Urothelium cell line (cell line): ENCODE measurements around the gene FAM24A.
"Not testable (repeated sequence)": the region's sequence is repeated elsewhere in the genome, so short reads cannot be mapped to it uniquely, and the experiment has no call there.

Experiments used
- DNase-seq: peaks from one replicate; pipeline ENCODE4 v3.0.0; 2011; ENCODE audit warnings: low spot score, mixed read lengths
- FAIRE-seq: peaks from 2 replicates; lab custom pipeline; 2011; peaks lifted over from hg19 to GRCh38; lab: Jason Lieb, UNC

FAM24A gene, protein sequence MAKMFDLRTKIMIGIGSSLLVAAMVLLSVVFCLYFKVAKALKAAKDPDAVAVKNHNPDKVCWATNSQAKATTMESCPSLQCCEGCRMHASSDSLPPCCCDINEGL

DNA sequence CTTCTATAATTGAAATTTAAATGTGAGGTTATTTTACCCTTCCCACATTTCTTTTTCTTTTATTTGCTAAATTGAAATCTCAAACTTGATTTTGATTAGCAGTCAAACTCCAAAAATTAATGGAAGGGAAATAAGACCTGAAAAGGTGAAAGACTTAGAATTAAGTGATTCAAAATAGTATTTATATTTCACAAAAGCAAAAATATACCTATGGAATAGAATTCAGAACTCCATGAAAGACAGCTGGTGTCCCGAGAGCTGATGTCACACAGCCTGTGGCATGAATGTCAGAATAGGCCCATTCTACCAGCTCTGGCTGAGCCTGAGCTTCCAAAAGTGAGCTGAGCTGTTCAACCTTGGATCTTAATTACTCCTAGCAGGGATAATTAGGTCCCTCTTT lies at the start of gene FAM24A:
Gene FAM24A (plus strand): TSS at position 301 of the 400 bp plus-strand sequence. CDS start 1,025 bp downstream, outside the sequence.
- DNase-seq (no peak), FAIRE-seq (no peak)

GRCh38 chr10:122861711-122862161 lies 48.7 kb upstream of the FAM24A start:
- FAIRE-seq: no peak

DNA sequence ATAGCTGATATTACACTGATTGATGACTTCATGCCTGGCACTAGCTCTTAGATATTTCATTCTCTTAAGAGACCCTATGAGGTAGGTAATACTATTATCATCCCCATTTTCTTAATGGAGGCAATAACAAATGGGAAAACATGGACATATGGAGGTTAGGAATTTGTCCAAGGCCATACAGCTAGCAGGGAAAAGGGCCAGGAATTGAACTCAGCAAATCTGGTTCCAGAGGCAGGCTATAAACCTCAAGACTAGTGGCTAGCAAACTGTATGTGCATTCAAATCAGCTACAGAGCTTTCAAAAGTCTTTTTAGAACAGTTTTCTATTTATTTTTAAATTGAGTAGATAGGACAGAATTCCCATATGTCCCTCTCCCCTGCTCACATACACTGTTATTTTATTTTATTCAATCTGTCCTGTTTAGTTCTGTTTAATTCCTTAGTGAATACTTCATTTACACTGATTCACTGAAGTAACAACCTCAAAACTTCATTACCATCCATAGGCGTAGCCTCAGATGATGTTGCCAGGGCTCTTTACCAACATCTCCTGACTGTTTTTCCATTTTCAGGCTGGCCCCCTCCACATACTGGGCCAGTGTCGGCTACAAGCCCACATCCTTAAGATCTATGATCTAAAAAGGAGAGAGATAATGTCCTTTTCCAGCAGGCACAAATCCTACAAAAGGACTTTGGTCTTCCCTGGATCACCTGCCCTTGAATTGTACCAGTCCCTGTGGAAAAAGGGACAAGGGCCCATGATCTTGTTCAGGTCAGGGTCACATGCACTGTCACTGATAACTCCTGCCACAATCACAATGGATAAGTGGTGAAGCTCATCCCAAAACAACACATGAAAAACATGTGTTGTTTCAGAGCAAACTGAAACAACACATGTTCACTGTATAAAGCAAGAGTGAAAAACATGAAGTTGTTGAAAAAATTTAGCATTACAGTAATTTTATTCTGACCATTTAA lies 46.9 kb upstream of the FAM24A start:
- FAIRE-seq: no peak

More at GRCh38 chr10:122861711-122862161, 48.7 kb upstream of the FAM24A start:
- peak; percentile 18 for DNase-seq

GRCh38 chr10:122864194-122864592 lies 46.2 kb upstream of the FAM24A start:
- DNase-seq: no peak
- no peak for FAIRE-seq

More for the DNA sequence above, 46.9 kb upstream of the FAM24A start:
- DNase-seq: no peak

DNA sequence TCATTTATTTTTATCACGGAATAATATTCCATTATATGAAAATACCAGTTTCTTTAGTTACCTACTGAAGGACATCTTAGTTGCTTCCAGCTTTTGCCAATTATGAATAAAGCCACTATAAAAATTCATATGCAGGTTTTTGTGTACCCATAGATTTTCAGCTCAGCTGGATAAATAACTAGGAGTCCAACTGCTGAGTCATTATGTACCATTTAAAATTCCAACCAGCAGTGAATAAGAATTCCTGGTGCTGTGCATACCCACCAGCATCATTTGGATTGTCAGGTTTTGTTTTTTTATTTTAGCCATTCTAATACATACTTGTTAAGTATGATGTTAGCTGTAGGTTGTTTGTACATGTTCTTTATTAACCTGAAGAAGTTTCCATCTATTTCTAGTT lies 45.5 kb upstream of the FAM24A start:
- FAIRE-seq (no peak), DNase-seq (no peak)

DNA sequence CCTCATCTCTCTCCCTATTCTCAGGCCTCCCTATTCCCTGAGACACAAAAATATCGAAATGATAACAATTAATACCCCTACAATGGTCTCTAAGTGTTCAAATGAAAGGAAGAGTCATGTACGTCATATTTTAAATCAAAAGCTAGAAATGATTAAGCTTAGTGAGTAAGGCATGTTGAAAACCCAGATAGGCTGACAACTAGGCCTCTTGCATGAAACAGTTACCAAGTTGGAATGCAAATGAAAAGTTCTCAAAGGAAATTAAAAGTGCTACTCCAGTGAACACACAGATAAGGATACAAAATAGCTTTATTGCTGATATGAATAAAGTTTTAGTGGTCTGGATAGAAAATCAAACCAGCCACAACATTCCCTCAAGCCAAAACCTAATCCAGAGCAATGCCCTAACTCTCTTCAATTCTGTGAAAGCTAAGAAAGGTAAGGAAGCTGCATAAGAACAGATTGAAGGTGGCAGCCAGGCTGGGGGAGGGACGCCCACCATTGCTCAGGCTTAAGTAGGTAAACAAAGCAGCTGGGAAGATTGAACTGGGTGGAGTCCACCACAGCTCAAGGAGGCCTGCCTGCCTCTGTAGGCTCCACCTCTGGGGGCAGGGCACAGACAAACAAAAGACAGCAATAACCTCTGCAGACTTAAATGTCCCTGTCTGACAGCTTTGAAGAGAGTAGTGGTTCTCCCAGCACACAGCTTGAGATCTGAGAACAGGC lies 43.5 kb upstream of the FAM24A start:
- FAIRE-seq: not testable (repeated sequence)

GRCh38 chr10:122868768-122869167 lies 41.6 kb upstream of the FAM24A start:
- DNase-seq, FAIRE-seq: not testable (repeated sequence)

More for the DNA sequence above, 43.5 kb upstream of the FAM24A start:
- not testable (repeated sequence) for DNase-seq

GRCh38 chr10:122871947-122872346 lies 38.5 kb upstream of the FAM24A start:
- DNase-seq, FAIRE-seq: not testable (repeated sequence)

DNA sequence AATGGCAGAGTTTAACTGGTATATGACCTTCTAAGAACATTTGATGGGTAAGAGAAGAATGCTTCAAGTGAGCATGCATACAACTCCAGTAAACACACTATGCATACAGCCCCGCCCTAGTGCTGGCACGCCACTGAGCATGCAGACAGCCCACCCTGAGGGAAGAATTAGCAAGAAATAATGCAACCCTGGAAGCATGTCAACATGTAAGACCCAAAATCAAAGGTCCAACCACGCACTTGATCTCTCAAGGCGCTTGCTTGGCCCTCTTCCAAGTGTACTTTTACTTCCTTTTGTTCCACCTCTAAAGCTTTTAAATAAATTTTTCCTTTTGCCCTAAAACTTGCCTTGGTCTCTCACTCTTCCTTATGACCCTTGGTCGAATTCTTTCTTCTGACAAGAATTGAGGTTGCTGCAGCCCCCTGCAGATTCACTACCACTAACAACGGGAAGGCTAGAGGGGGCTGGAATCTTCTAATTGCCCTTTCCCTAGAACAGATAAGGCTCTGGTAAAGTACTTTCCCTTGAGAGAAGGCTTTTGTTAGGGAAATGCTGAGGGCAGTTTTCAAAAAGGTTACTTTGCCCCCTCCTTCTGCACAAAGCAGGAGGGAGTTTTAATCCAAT lies 34.5 kb upstream of the FAM24A start:
- DNase-seq: no peak
- no peak for FAIRE-seq

DNA sequence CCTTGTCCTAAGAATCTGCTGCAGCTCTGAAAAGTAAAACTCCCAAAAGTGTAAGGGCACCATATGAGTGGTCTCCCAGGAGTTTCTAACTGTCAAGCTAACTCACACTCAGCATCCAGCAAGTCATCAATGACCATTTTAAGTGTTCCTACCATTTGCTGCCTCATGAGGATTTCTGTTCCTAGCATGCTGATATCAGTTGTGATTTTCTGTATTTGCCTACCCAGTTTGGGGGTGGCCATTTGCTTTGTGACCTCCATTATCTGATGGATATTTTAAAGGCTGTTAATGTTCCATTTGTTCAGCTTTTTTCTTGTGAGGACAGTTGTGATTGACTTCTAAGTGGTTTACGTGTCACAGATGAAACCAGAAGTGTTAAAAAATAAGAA lies 33.9 kb upstream of the FAM24A start:
- no peak for FAIRE-seq
- DNase-seq: no peak

DNA sequence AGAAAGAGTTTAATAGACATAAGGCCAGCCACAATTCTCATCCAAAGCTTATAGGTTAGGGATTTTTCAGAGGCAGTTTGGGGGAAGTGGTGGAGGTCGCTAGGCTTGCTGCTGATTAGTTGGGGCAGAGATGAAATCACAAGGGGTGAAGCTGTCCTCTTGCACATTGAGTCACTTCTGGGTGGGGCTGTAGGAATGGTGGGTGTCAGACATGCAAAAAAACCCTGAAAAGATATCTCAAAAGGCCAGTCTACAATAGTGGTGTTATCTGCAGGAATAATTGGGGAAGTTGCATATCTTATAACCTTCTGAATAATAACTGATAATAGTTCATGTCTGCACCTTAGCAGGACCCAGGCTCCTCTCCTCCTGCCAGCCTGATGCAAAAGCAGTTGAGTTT lies 33.1 kb upstream of the FAM24A start:
- no peak for FAIRE-seq
- DNase-seq: no peak

DNA sequence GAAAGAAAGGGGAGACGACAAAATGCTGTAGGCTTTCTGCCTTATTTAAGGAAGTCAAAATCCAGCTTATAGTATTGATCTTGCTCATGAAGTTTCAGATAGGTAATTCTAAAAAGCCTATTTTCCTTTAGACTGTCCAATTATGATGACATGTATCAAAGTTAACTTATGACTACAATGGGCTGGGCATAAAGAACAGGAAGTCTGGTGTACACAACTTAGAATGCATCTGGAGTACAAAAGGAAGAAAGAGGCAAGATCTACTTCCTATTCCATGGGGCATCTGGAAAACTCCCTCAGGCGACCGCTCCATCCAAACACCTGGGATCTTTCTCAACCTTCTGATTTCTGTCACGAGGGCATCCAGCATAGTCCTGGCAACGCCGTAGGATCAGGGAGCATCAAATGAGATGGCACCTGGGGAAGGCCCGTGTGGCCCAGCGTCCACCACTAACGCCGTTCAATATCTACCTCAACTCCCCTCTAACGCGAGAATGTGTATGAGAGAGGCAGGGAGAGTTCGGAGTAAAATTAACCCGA lies 31.5 kb upstream of the FAM24A start:
- DNase-seq (peak; percentile 9), FAIRE-seq (no peak)

DNA sequence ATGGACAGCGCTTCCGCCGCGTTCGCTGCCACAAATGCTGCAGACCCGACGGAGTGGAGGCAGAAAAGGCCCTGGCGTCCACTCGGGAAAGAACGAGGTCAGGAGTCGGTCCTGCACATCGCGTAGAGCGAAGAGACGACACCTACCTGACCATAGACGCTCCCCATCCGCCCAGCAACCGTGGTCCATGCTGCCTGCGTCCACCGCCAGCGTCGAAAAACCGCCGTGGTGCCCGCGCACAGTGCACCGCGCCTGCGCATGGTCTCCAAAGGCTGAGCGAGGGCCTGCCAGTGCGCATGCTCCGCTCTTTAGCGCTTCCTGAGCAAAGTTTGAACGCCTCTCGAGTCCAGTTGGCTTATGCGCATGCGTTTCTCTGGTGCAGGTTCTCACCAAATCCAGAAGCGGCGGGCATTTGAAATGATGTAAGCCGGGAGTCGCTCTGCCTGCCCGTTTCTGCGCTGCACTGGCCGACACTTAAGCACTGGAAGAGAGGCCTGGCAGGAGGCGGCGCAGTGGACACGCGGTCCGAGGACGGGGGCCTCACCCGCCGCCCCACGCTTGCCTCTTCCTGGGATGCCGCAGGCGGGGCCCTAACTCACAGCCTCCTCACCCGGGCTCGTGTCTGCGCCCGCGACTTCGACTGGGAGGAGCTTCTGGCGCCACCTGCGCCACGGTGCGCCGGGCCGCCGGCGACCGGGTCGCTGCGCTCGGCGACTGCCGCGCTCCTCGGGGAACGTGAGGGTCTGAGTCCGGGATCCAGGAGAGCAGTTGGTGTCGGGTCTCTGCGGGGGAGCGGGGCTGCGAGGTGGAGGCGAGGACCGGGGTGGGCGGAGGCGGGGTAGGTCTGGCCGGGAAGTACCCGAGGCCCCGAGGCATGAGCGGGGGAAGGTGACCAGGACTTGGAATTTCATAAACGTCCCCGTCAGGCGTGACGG lies 30.8 kb upstream of the FAM24A start, which contains the start of gene FAM24B:
Gene FAM24B (minus strand): TSS at position 243 of the 935 bp plus-strand sequence. CDS start 29,066 bp downstream, outside the sequence.
- peak; percentile 72 for FAIRE-seq
- DNase-seq: peak; percentile 95

GRCh38 chr10:122882766-122883165 lies 27.6 kb upstream of the FAM24A start:
- DNase-seq: no peak
- no peak for FAIRE-seq

- no peak for DNase-seq
- no peak for FAIRE-seq
These were observed 26.2 kb upstream of the FAM24A start for GRCh38 chr10:122884166-122884565.

DNA sequence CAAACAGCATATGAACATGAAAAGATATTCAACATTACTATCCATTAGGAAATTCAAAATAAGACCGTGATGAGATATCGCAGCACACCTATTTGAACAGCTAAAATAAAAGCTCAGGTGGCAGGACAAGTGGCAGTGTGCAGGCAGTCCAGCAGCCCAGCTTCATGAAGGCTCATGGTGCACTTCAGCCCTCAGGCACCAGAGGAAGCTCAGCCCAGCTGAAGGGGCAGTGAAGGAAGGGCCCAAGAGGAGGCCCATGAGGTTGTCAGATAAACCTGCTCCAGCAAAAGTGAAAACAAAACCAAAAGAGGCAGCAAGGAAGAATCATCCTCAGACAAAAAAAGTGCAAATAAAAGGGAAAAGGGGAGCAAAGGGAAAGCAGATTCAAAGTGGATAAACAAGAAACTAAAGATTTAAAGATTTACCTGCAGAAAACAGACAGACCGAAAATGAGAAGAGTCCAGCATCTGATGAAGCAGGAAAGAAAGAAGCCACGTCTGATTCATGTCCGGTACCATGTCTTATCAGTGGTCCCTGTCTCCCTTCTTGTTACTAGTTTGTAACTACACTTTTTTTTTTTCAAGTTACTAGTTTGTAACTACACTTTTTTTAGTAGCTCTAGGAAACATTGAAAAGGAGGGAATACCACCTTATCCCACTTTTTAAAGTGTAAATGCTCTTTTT lies 16.0 kb upstream of the FAM24A start:
- DNase-seq: no peak
- FAIRE-seq: no peak

- FAIRE-seq, DNase-seq: not testable (repeated sequence)
These were observed 6.5 kb upstream of the FAM24A start for GRCh38 chr10:122903861-122904260.

- DNase-seq (peak; percentile 66), FAIRE-seq (peak; percentile 69)
These were observed 1.6 kb downstream of the FAM24A start for GRCh38 chr10:122911889-122912484.
